ENCODE results near the gene PAPSS1.
"Not testable (repeated sequence)": the region's sequence is repeated elsewhere in the genome, so short reads cannot be mapped to it uniquely, and the experiment has no call there.

Gene PAPSS1

DNA sequence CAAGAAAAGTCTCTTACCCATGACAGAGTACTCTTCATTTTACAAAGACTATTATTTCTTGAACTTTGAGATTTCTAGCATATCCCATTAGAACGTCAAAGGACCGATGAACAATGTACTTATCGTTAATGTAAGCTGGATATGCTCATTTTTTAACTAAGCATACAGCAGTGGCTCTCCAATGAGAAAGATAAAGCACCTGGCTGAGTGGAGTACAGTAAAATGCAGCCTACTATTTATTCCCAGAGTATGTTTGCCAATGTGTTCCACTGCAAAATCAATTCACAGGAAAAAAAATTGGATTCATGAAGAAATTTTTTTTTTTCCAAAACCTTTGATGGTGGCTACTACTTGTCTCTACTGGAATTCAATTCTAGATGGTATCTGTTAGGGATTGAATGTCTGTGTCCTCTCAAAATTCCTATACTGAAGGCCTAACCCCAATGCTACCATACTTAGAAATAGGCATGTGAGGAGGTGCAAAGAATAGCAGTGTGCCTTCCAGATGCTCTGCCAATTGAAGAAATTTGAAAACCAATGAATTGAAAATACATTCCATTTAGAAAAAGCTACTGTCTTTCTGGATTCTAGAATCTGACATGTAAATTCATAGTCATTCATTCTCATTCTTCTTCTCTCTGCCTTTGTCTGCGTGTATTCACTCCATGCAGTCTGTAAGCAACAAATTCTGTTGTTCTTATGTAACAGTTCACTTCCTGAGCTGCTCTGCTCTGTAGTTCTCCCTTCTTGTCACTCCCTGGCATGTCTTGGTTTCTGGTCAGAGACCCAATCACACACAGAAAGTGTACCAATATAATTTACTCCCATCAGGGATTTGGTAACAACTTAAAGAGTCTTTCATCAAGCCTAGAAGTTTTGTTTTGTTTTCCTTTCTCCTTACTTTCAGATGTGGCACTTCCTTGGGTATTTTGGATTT is 61.4 kb downstream of the PAPSS1 start:
- Histone ChIP-seq H3K9ac (ENCODE audit: low read depth in 1 of 2, low read length in 2 of 2) (no peak overlapping the region), H3K4me3 (ENCODE audit: low read length in 2 of 2) (no peak overlapping the region), H3K27ac (ENCODE audit: low read depth in 2 of 2, low read length in 2 of 2) (no peak overlapping the region), H3K36me3 (ENCODE audit: control insufficient read depth in 2 of 2, insufficient read depth in 2 of 2, low read length in 2 of 2) (peaks cover 2 to 3% of the 10 kb centered on the region in 2 donors), H3K27me3 (ENCODE audit: control insufficient read depth in 2 of 2, insufficient read depth in 2 of 2, low read length in 2 of 2) (no peaks in the 10 kb centered on the region), H3K9me3 (ENCODE audit: control insufficient read depth in 2 of 2, low read length in 2 of 2) (no peaks in the 10 kb centered on the region), H3K4me1 (ENCODE audit: control insufficient read depth in 2 of 2, insufficient read depth in 2 of 2, low read length in 2 of 2) (no peaks in the 10 kb centered on the region)

DNA sequence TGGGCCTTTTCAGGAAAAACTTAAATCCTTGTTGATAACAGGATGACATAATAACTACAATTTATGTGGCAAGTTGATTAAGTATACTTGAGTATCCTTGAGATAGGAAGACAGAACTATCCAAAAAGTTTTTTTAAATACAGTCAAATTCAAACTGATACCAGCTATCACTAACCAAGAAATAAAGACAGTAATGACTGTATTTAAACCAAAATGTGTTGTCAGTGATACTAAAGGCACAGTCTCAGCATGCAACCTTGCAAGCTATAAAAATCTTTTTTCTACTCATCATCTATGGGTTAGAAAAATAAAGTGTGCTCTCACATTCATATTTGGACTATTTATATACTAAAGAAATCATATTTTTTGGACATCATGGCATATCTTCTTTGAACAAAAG is 64.7 kb downstream of the PAPSS1 start:
- Histone ChIP-seq H3K4me3 (ENCODE audit: low read length in 2 of 2) (no peak overlapping the region), H3K27me3 (ENCODE audit: control insufficient read depth in 2 of 2, insufficient read depth in 2 of 2, low read length in 2 of 2) (no peaks in the 10 kb centered on the region), H3K9ac (ENCODE audit: low read depth in 1 of 2, low read length in 2 of 2) (no peak overlapping the region), H3K4me1 (ENCODE audit: control insufficient read depth in 2 of 2, insufficient read depth in 2 of 2, low read length in 2 of 2) (no peaks in the 10 kb centered on the region), H3K27ac (ENCODE audit: low read depth in 2 of 2, low read length in 2 of 2) (no peak overlapping the region), H3K9me3 (ENCODE audit: control insufficient read depth in 2 of 2, low read length in 2 of 2) (no peaks in the 10 kb centered on the region), H3K36me3 (ENCODE audit: control insufficient read depth in 2 of 2, insufficient read depth in 2 of 2, low read length in 2 of 2) (peaks cover 14 to 18% of the 10 kb centered on the region in 2 donors)

DNA sequence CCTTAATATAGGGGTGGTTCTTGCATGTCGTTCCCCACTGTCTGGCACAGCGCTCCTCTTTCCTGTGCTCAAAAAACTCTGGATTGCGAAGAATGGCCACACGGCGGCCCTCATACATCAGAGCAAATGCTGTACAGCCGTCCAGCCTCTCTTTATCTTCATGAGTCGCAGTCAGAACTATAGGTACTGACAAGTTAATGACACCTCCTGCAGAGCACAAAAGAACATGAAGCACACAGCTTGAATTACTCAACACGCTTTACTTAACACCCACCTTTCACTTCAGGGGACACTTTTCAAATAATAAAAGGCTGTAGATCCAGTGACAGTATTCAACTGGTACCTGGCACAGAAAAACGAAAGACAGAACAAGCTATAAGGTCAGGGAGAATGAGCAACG is 65.3 kb downstream of the PAPSS1 start:
- Histone ChIP-seq H3K9me3 (ENCODE audit: control insufficient read depth in 2 of 2, low read length in 2 of 2) (no peaks in the 10 kb centered on the region), H3K27ac (ENCODE audit: low read depth in 2 of 2, low read length in 2 of 2) (no peak overlapping the region), H3K4me3 (ENCODE audit: low read length in 2 of 2) (no peak overlapping the region), H3K36me3 (ENCODE audit: control insufficient read depth in 2 of 2, insufficient read depth in 2 of 2, low read length in 2 of 2) (peaks cover 14 to 18% of the 10 kb centered on the region in 2 donors), H3K9ac (ENCODE audit: low read depth in 1 of 2, low read length in 2 of 2) (no peak overlapping the region), H3K27me3 (ENCODE audit: control insufficient read depth in 2 of 2, insufficient read depth in 2 of 2, low read length in 2 of 2) (no peaks in the 10 kb centered on the region), H3K4me1 (ENCODE audit: control insufficient read depth in 2 of 2, insufficient read depth in 2 of 2, low read length in 2 of 2) (no peaks in the 10 kb centered on the region)

DNA sequence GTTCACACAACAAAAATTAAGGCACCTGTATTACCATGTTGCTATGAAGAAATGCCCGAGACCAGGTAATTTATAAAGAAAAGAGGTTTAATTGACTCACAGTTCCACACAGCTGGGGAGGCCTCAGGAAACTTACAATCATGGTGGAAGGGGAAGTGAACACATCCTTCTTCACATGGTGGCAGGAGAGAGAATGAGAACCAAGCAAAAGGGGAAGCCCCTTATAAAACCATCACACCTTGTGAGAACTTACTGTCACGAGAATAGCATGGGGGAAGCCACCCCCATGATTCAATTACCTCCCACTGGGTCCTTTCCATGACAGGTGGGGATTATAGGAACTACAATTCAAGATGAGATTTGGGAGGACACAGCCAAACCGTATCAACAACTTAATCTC is 68.6 kb downstream of the PAPSS1 start:
- peaks cover 18 to 19% of the 10 kb centered on the region in 2 donors for H3K36me3 ChIP-seq (ENCODE audit: control insufficient read depth in 2 of 2, insufficient read depth in 2 of 2, low read length in 2 of 2)
- not testable (repeated sequence) for H3K4me3 ChIP-seq (ENCODE audit: low read length in 2 of 2); H3K9ac ChIP-seq (ENCODE audit: low read depth in 1 of 2, low read length in 2 of 2); H3K27me3 ChIP-seq (ENCODE audit: control insufficient read depth in 2 of 2, insufficient read depth in 2 of 2, low read length in 2 of 2); H3K27ac ChIP-seq (ENCODE audit: low read depth in 2 of 2, low read length in 2 of 2); H3K4me1 ChIP-seq (ENCODE audit: control insufficient read depth in 2 of 2, insufficient read depth in 2 of 2, low read length in 2 of 2); H3K9me3 ChIP-seq (ENCODE audit: control insufficient read depth in 2 of 2, low read length in 2 of 2)

DNA sequence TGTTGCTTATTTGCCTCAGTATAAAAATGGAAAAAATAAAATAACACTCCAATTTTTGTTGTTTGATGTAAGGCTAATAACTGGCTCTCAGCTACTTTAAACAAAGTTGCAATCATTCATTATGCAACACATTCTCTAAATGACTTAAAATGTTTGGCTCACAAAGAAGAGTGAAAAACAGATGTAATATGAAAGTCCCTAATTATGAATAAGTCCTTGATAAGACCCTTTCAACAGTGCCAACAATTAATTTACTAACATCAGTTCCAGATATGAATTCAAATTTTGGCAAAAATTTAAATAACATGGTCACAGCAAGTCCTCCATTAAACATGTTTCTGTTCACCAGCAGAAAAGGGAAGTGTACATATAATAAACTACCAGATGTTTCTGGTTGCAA is 69.8 kb downstream of the PAPSS1 start:
- H3K9ac ChIP-seq (ENCODE audit: low read depth in 1 of 2, low read length in 2 of 2): no peak overlapping the region
- H3K9me3 ChIP-seq (ENCODE audit: control insufficient read depth in 2 of 2, low read length in 2 of 2): no peaks in the 10 kb centered on the region
- H3K4me3 ChIP-seq (ENCODE audit: low read length in 2 of 2): no peak overlapping the region
- H3K4me1 ChIP-seq (ENCODE audit: control insufficient read depth in 2 of 2, insufficient read depth in 2 of 2, low read length in 2 of 2): no peaks in the 10 kb centered on the region
- peaks cover 18 to 19% of the 10 kb centered on the region in 2 donors for H3K36me3 ChIP-seq (ENCODE audit: control insufficient read depth in 2 of 2, insufficient read depth in 2 of 2, low read length in 2 of 2)
- H3K27ac ChIP-seq (ENCODE audit: low read depth in 2 of 2, low read length in 2 of 2): no peak overlapping the region
- H3K27me3 ChIP-seq (ENCODE audit: control insufficient read depth in 2 of 2, insufficient read depth in 2 of 2, low read length in 2 of 2): no peaks in the 10 kb centered on the region

DNA sequence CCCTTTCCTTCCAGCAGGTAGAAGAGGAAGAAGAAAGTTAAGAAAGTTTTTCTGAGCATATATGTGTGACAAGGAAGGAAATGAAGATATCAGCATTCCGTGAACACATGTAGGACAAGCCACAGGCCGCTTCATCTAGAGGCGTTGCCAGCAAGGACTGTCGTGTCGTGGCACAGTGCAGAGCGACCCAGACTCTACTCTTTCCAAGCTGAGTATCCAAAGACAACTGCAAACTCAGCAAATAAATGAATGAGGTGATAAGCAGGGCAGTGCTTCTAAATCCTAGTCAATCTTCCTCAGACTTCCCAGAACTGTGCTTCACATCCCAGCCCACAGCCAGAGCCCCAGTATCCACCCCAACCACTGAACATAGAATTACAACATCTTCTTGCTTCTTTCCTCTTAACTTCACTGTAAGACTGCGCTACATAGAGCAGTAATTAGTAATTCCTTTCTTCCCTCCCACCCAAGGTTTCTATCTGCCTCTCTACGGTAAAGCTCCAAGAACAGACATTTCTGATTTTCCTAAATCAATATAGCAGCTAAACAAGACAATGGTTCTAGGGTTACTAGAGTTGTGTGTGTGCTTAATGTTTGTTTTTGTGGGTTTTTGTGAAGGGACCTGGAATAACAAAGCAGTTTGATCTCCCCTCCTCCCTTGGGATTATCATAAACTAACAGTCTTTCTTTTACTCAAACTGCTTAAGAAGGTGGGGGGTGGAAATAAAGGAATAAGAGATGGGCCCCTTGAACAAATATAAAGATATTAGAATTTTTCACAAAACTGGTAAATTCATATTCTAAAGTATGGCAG is 71.6 kb downstream of the PAPSS1 start:
- Histone ChIP-seq H3K27me3 (ENCODE audit: control insufficient read depth in 2 of 2, insufficient read depth in 2 of 2, low read length in 2 of 2) (no peaks in the 10 kb centered on the region), H3K9ac (ENCODE audit: low read depth in 1 of 2, low read length in 2 of 2) (no peak overlapping the region), H3K9me3 (ENCODE audit: control insufficient read depth in 2 of 2, low read length in 2 of 2) (no peaks in the 10 kb centered on the region), H3K4me1 (ENCODE audit: control insufficient read depth in 2 of 2, insufficient read depth in 2 of 2, low read length in 2 of 2) (no peaks in the 10 kb centered on the region), H3K36me3 (ENCODE audit: control insufficient read depth in 2 of 2, insufficient read depth in 2 of 2, low read length in 2 of 2) (peaks cover 23 to 27% of the 10 kb centered on the region in 2 donors), H3K27ac (ENCODE audit: low read depth in 2 of 2, low read length in 2 of 2) (no peak overlapping the region), H3K4me3 (ENCODE audit: low read length in 2 of 2) (no peak overlapping the region)

DNA sequence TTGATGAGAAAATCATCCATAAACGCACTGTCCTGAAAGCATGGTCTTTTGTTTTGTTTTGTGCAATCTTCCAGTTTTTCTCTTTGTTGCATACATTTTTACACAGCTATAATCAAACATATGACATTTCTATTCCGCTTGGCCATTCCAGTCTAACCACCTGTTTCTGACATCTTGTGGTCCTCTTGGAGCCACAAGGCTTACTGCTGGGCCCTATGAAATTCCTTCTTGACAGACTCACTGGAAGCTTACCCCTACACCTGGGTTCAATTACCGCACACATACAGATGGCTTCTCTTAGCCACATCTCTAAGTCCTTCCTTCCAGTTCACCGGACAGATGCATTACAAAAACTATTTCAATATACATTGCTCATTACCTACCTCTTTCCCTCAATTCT is 72.4 kb downstream of the PAPSS1 start:
- Histone ChIP-seq H3K4me3 (ENCODE audit: low read length in 2 of 2) (no peak overlapping the region), H3K4me1 (ENCODE audit: control insufficient read depth in 2 of 2, insufficient read depth in 2 of 2, low read length in 2 of 2) (no peaks in the 10 kb centered on the region), H3K9me3 (ENCODE audit: control insufficient read depth in 2 of 2, low read length in 2 of 2) (no peaks in the 10 kb centered on the region), H3K27me3 (ENCODE audit: control insufficient read depth in 2 of 2, insufficient read depth in 2 of 2, low read length in 2 of 2) (no peaks in the 10 kb centered on the region), H3K27ac (ENCODE audit: low read depth in 2 of 2, low read length in 2 of 2) (no peak overlapping the region), H3K36me3 (ENCODE audit: control insufficient read depth in 2 of 2, insufficient read depth in 2 of 2, low read length in 2 of 2) (peaks cover 19 to 26% of the 10 kb centered on the region in 2 donors), H3K9ac (ENCODE audit: low read depth in 1 of 2, low read length in 2 of 2) (no peak overlapping the region)

DNA sequence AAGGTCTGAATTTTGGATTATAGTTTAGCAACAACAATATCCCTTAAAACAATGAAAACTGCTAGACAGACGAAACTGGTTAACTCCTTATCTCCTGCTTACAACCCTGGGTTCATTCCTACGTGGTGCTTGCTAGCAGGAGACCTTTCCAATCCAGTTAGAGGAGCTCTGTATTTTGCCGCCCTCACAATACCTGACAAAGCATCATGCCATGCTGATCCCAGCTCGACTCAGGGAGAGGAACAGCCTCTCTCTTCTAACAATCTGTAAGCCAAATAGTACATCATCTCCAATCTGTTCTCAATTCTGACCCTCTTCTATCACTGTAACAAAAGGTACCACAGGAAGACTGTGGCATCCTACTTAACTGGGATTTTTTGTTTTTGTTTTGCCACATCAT is 74.4 kb downstream of the PAPSS1 start:
- no peak overlapping the region for H3K9ac ChIP-seq (ENCODE audit: low read depth in 1 of 2, low read length in 2 of 2)
- peaks cover 9 to 18% of the 10 kb centered on the region in 2 donors for H3K36me3 ChIP-seq (ENCODE audit: control insufficient read depth in 2 of 2, insufficient read depth in 2 of 2, low read length in 2 of 2)
- H3K9me3 ChIP-seq (ENCODE audit: control insufficient read depth in 2 of 2, low read length in 2 of 2): no peaks in the 10 kb centered on the region
- no peak overlapping the region for H3K27ac ChIP-seq (ENCODE audit: low read depth in 2 of 2, low read length in 2 of 2)
- H3K4me1 ChIP-seq (ENCODE audit: control insufficient read depth in 2 of 2, insufficient read depth in 2 of 2, low read length in 2 of 2): no peaks in the 10 kb centered on the region
- H3K4me3 ChIP-seq (ENCODE audit: low read length in 2 of 2): no peak overlapping the region
- no peaks in the 10 kb centered on the region for H3K27me3 ChIP-seq (ENCODE audit: control insufficient read depth in 2 of 2, insufficient read depth in 2 of 2, low read length in 2 of 2)

DNA sequence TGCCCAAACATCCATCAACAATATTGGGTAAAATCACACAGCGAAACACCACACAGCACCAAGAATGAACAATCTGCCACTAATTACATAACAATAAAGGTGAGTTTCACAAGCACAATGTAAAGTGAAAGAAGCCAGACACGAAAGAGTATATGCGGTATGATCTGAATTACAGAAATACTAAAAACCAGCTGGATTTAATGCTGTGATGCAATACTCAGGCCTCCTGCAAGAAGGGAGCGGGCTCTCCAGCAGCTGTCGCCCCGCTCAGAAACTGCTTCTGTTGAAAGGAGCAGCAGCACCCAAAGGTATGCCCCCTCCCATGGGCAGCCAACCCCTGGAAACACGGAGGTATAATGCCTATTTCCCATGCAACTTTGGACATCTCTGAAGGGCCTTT is 77.0 kb downstream of the PAPSS1 start:
- H3K9me3 ChIP-seq (ENCODE audit: control insufficient read depth in 2 of 2, low read length in 2 of 2): no peaks in the 10 kb centered on the region
- H3K4me1 ChIP-seq (ENCODE audit: control insufficient read depth in 2 of 2, insufficient read depth in 2 of 2, low read length in 2 of 2): no peaks in the 10 kb centered on the region
- no peak overlapping the region for H3K4me3 ChIP-seq (ENCODE audit: low read length in 2 of 2)
- H3K36me3 ChIP-seq (ENCODE audit: control insufficient read depth in 2 of 2, insufficient read depth in 2 of 2, low read length in 2 of 2): peaks cover 9 to 18% of the 10 kb centered on the region in 2 donors
- no peak overlapping the region for H3K27ac ChIP-seq (ENCODE audit: low read depth in 2 of 2, low read length in 2 of 2)
- H3K27me3 ChIP-seq (ENCODE audit: control insufficient read depth in 2 of 2, insufficient read depth in 2 of 2, low read length in 2 of 2): no peaks in the 10 kb centered on the region
- H3K9ac ChIP-seq (ENCODE audit: low read depth in 1 of 2, low read length in 2 of 2): no peak overlapping the region

DNA sequence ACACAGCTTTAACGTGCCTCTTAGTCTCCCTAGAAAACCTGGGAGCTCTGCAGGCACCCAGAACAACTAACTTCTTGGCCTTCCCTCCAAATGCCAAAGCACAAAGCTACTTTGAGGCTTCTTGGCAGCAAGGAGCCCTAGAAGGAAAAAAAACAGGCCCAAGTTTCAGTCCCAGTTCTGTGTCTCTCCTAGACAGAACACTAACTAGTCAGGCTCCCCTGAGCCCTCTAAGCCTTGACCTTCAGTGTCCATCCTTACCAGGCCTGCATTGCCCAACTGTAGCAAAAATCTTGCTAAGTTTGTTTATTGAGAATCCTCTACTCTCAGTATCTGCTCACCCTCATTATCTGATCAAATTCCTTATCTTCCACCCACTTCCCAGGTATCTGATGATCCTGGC is 79.2 kb downstream of the PAPSS1 start:
- no peaks in the 10 kb centered on the region for H3K4me1 ChIP-seq (ENCODE audit: control insufficient read depth in 2 of 2, insufficient read depth in 2 of 2, low read length in 2 of 2)
- H3K27me3 ChIP-seq (ENCODE audit: control insufficient read depth in 2 of 2, insufficient read depth in 2 of 2, low read length in 2 of 2): no peaks in the 10 kb centered on the region
- no peak overlapping the region for H3K9ac ChIP-seq (ENCODE audit: low read depth in 1 of 2, low read length in 2 of 2)
- no peak overlapping the region for H3K4me3 ChIP-seq (ENCODE audit: low read length in 2 of 2)
- H3K36me3 ChIP-seq (ENCODE audit: control insufficient read depth in 2 of 2, insufficient read depth in 2 of 2, low read length in 2 of 2): peaks cover 9 to 13% of the 10 kb centered on the region in 2 donors
- H3K9me3 ChIP-seq (ENCODE audit: control insufficient read depth in 2 of 2, low read length in 2 of 2): no peaks in the 10 kb centered on the region
- H3K27ac ChIP-seq (ENCODE audit: low read depth in 2 of 2, low read length in 2 of 2): peak overlapping the region in 1 of 2 donors; percentile 34

Data from mucosa of rectum (tissue), 2 donors.